ENCODE data around the gene ZNF729.
"Not testable (repeated sequence)": the region's sequence is repeated elsewhere in the genome, so short reads cannot be mapped to it uniquely, and the experiment has no call there.

The ZNF729 gene

GRCh38 chr19:22286151-22286810 lies at the start of gene ZNF729:
Gene ZNF729 (plus strand): TSS chr19:22286441. CDS start chr19:22286526, 85 bp downstream.
- no peak for DNase-seq

GRCh38 chr19:22256856-22257255 lies 29.4 kb upstream of the ZNF729 start:
- DNase-seq: no peak

DNA sequence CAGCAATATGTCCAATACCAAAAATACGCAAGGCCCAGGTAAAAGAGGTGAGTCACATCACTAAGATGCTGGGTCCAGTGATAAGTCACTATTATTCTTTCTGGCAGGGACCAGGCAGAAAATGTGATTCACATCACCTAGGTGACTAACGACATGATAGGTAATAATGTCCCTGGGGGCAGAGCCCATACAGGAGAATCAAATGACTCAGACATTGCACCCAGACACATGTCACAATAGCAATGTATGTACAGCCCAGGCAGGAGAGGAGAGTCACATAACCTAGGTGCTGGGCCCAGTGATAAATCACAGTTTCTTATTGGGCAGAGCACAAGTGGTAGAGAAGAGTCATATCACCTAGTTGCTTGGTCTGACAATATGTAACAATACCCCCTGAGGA lies 28.9 kb upstream of the ZNF729 start:
- no peak for DNase-seq

DNA sequence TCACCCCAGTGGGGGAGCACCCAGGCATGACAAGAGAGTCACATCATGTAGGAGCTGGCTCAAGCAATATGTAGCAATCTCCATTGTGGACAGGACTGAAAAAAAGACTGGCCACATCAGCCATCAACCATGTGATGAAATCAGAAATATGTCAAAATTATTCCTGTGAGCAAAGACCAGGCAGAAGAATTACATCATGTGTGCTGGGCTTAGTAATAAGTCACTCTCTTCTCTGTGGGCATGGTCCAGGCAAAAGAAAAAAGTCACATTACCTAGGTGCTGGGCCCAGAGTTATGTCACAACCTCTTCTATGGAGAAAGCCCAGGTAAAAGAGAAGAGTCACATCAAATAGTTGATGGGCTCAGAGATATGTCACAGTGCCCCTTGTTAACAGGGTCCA lies 28.3 kb upstream of the ZNF729 start:
- no peak for DNase-seq

DNA sequence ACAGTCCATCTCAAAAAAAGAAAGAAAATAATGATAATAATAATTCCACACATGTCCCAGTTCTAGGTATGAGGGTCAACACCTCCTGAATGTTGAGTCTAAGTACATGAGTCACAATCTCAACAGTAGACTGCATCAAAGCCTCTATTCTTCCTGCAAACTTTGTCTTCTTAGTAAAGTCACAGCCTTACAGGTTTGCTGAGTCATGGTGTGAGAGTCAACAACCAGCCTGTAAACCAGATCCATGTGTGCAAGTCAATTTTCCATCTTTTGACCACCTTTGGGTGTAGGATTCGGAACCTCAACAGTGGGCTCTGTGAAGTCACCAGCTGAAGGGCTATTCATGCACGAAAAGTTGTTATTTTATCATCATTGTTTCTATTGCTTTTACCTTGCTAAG lies 25.7 kb upstream of the ZNF729 start:
- no peak for DNase-seq

- DNase-seq: no peak
These were observed 24.6 kb upstream of the ZNF729 start for GRCh38 chr19:22261596-22261995.

GRCh38 chr19:22263121-22263520 lies 23.1 kb upstream of the ZNF729 start:
- DNase-seq: no peak

DNA sequence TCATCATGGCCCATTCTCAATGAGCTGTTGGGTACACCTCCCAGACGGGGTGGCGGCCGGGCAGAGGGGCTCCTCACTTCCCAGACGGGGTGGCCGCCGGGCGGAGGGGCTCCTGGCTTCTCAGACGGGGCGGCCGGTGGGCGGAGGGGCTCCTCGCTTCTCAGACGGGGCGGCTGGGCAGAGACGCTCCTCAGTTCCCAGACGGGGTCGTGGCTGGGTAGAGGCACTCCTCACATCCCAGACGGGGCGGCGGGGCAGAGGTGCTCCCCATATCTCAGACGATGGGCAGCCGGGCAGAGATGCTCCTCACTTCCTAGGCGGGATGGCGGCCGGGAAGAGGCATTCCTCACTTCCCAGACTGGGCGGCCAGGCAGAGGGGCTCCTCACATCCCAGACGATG lies 35.3 kb downstream of the ZNF729 start:
- not testable (repeated sequence) for DNase-seq

- no peak for DNase-seq
These were observed 40.0 kb downstream of the ZNF729 start for GRCh38 chr19:22326219-22326618.

DNA sequence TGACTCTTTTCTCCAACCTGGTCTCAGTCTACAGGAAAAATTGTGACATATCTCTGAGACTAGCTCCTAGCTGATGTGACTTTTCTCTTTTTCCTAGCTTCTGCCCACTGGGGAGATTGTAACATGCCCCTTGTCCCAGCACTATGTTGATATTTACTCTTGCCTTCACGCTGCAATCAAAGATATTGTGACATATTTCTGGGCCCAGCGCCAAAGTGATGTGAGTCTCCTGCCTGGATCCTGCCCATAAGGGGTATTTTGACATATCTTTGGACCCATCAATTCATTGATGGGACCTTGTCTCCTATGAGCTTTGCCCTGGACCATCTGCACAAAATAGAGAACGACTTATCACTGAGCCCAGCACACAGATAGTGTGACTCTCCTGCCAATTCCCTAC lies 41.1 kb downstream of the ZNF729 start:
- DNase-seq: no peak

GRCh38 chr19:22331521-22331920 lies 45.3 kb downstream of the ZNF729 start:
- DNase-seq: no peak

DNA sequence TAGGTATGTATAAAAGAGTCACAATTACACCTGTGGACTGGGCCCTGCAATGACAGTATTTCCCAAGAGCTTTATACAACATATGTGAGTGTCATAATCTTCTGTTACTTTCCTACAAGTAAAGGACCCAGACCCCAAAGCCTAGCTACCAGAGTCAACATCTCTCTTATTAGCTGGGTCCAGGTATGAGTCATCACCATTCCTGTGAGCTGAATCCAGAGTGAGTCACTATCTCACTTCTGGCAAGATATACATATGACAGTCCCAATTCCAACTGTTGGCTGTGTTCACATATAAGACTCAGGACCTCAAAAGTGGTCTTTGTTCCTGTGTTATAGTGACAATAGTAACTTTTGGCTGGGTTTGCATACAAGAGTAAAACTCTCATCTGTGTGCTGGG lies 46.7 kb downstream of the ZNF729 start:
- no peak for DNase-seq

DNA sequence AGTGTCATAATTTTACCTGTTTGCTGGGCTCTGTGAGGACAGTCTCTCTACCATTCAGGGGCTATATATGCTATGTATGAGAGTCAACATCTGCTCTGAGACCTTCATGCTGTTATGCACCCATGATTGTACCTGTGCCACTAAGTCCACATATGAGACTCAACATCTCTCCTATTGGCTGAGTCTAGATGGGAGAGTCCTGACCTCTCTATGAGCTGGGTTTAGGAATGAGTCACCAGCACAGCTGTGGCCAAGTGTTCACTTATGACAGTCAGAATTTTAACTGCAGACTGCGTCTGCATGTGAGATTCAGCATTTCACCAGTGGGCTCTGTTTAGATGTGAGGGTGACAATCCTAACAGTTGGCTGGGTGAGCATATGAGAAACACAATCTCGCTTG lies 49.5 kb downstream of the ZNF729 start:
- DNase-seq: no peak

GRCh38 chr19:22354665-22355064 lies 68.4 kb downstream of the ZNF729 start:
- no peak for DNase-seq
